Breast epithelium (tissue), 3 donors: ENCODE measurements around the gene KREMEN1.

ENCODE experiments used
- CTCF ChIP-seq, 3 donors: fragments of 450-650 bp; IDR thresholded peaks; one replicate each; pipeline ENCODE4 v1.5.1; 2016 to 2017; ENCODE audit warnings: antibody characterized with exemption in 3 of 3, mild to moderate bottlenecking in 3 of 3, moderate library complexity in 3 of 3
- POLR2A ChIP-seq: fragments of 450-650 bp; IDR thresholded peaks from one replicate; pipeline ENCODE4 v1.6.1; 2016; ENCODE audit warnings: antibody characterized with exemption, mild to moderate bottlenecking, moderate library complexity
- POLR2AphosphoS5 ChIP-seq, 3 donors: sonication (generic); formaldehyde crosslinking; IDR thresholded peaks; one replicate each; pipeline ENCODE4 v1.6.1; 2017; ENCODE audit warnings: antibody characterized with exemption in 3 of 3

DNA sequence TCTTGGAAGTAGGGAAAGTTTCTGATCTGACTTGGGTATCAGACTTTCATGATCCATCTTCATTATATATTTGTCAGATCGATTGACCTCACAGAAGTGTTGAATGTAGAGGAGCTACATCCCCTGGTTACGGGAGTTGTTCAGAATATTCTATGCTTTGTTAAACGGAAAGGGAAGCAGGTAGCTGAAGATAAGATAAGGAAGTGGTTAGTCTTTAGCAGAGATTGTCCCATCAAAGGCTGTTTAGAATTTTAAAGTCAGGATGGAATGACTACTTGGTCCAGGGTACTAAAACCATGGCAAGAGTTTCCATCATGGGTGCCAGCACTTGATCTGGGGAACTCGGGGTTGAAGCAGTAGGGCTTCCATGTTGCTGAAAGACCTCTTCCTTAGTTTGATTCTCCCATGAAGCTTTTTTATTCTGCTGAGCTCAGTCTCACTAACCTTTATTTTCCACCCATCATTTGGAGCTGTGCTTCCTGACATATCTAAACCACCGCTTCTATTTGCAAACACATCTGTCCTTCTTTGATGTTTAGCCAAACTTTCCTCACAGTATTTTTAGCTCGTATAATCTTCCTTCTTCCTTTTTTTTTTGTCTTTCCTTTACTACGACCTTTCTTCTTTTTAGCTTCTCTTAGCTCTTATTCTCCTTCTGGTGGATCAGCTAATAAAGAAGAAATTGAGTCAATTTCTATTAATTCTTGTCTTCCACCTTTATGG is 7.2 kb upstream of the KREMEN1 start:
- TF ChIP-seq CTCF (IDR thresholded peaks at IDR 0.05) = no peak
- TF ChIP-seq POLR2A = no peak
- no peak for TF ChIP-seq POLR2AphosphoS5 (IDR thresholded peaks at IDR 0.05)
